Measurements from ENCODE around the gene TSPAN18. TPM values are rescaled to one million over a fixed set of nuclear protein-coding genes. Genes with fewer than 3 reads are reported as not detected.

TSPAN18 gene
- total RNA-seq, 1 experiment from 2014 or later = 2.8 TPM

- DNase-seq (ENCODE audit: low spot score) = no peak
- Histone ChIP-seq H3K4me1 (ENCODE audit: insufficient read depth, low read length, poor library complexity, severe bottlenecking) (no peaks in the 10 kb centered on the region), H3K27ac (ENCODE audit: low read depth, low read length, poor library complexity, severe bottlenecking) (no peak overlapping the region), H3K4me3 (ENCODE audit: low read depth, low read length, poor library complexity, severe bottlenecking) (no peak overlapping the region), H3K36me3 (ENCODE audit: insufficient read depth, low read length, poor library complexity, severe bottlenecking) (no peaks in the 10 kb centered on the region), H3K9me3 (ENCODE audit: low read depth, low read length, poor library complexity, severe bottlenecking) (no peaks in the 10 kb centered on the region), H3K27me3 (replicated peaks; ENCODE audit: insufficient read depth, low read depth, low read length, poor library complexity) (no peaks in the 10 kb centered on the region)
- ChIA-PET POLR2A (ENCODE audit: low non-redundant PET) (no interaction called here), CTCF (interaction anchor here (0.9 kb wide), 1 partner anchor 28 kb away, joined by 3 read pairs; no protein-coding TSS in a partner anchor)
- no peak for TF ChIP-seq EZH2 (IDR thresholded peaks at IDR 0.05; ENCODE audit: borderline replicate concordance, low read depth, low read length, poor library complexity, severe bottlenecking)
- intact Hi-C loops (cut with micrococcal nuclease; ENCODE audit: unreplicated experiment) = no loop called here
- no TSS peak for BruUV-seq (replicated peaks)
Observed at GRCh38 chr11:44903035-44903434, 176.3 kb downstream of the TSPAN18 start.

DNA sequence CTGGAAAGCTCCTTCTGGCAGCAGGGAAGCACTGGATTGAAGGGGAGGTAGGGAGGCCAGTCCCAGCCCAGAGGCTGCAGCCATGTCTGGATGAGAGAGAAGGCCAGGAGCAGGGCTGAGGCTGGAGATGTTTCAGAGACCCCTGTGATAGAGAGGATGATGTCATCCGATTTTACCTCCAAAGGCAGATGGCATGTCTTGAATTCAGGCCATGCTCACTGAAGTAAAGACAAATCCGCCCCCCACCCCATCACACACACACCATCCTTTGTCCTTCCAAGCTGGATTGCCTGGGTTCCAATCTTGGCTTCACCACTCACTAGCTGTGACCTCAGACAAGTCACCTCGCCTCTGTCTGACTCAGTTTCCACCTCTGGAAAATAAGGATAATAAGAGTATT, 176.8 kb downstream of the TSPAN18 start:
- no peaks in the 10 kb centered on the region for H3K27me3 ChIP-seq (replicated peaks; ENCODE audit: insufficient read depth, low read depth, low read length, poor library complexity)
- H3K27ac ChIP-seq (ENCODE audit: low read depth, low read length, poor library complexity, severe bottlenecking) = no peak overlapping the region
- no peak overlapping the region for H3K4me3 ChIP-seq (ENCODE audit: low read depth, low read length, poor library complexity, severe bottlenecking)
- H3K9me3 ChIP-seq (ENCODE audit: low read depth, low read length, poor library complexity, severe bottlenecking) = no peaks in the 10 kb centered on the region
- BruUV-seq (replicated peaks) = no TSS peak
- CTCF ChIA-PET = interaction anchor here (0.9 kb wide), 1 partner anchor 27 kb away, joined by 3 read pairs; no protein-coding TSS in a partner anchor
- intact Hi-C loops (cut with micrococcal nuclease; ENCODE audit: unreplicated experiment) = no loop called here
- no peaks in the 10 kb centered on the region for H3K4me1 ChIP-seq (ENCODE audit: insufficient read depth, low read length, poor library complexity, severe bottlenecking)
- TF ChIP-seq CTCF (conservative IDR thresholded peaks at IDR 0.05; ENCODE audit: low read depth, low read length) = no peak
- TF ChIP-seq EZH2 (IDR thresholded peaks at IDR 0.05; ENCODE audit: borderline replicate concordance, low read depth, low read length, poor library complexity, severe bottlenecking) = no peak
- DNase-seq (ENCODE audit: low spot score) = no peak
- POLR2A ChIA-PET (ENCODE audit: low non-redundant PET) = no interaction called here
- no peaks in the 10 kb centered on the region for H3K36me3 ChIP-seq (ENCODE audit: insufficient read depth, low read length, poor library complexity, severe bottlenecking)

GRCh38 chr11:44904261-44905020, 177.7 kb downstream of the TSPAN18 start:
- intact Hi-C loops (cut with micrococcal nuclease; ENCODE audit: unreplicated experiment) = no loop called here
- no TSS peak for BruUV-seq (replicated peaks)
- Histone ChIP-seq H3K9me3 (ENCODE audit: low read depth, low read length, poor library complexity, severe bottlenecking) (no peaks in the 10 kb centered on the region), H3K27me3 (replicated peaks; ENCODE audit: insufficient read depth, low read depth, low read length, poor library complexity) (no peaks in the 10 kb centered on the region), H3K36me3 (ENCODE audit: insufficient read depth, low read length, poor library complexity, severe bottlenecking) (no peaks in the 10 kb centered on the region), H3K4me1 (ENCODE audit: insufficient read depth, low read length, poor library complexity, severe bottlenecking) (no peaks in the 10 kb centered on the region), H3K4me3 (ENCODE audit: low read depth, low read length, poor library complexity, severe bottlenecking) (no peak overlapping the region), H3K27ac (ENCODE audit: low read depth, low read length, poor library complexity, severe bottlenecking) (no peak overlapping the region)
- CTCF ChIA-PET = no interaction called here
- POLR2A ChIA-PET (ENCODE audit: low non-redundant PET) = no interaction called here
- DNase-seq (ENCODE audit: low spot score) = no peak
- no peak for TF ChIP-seq EZH2 (IDR thresholded peaks at IDR 0.05; ENCODE audit: borderline replicate concordance, low read depth, low read length, poor library complexity, severe bottlenecking)
- no peak for TF ChIP-seq CTCF (conservative IDR thresholded peaks at IDR 0.05; ENCODE audit: low read depth, low read length)

All from A673 (cell line).